ENCODE measurements around the gene GBGT1. TPM values are rescaled to one million over a fixed set of nuclear protein-coding genes. Genes with fewer than 3 reads are reported as not detected.

GBGT1 gene
- total RNA-seq, 4 donors from 2014 or later, result 11.3 to 18.0 (median 15.6) TPM

- Histone ChIP-seq H3K4me3 (no peak overlapping the region), H3K27ac (no peak overlapping the region), H3K36me3 (no peaks in the 10 kb centered on the region), H3K27me3 (peaks cover 71% of the 10 kb centered on the region), H3K4me1 (no peaks in the 10 kb centered on the region), H3K9me3 (peaks cover 0 to 6% (median 0%) of the 10 kb centered on the region in 3 donors)
- no peak for TF ChIP-seq CTCF (IDR thresholded peaks at IDR 0.05)
- no peak for TF ChIP-seq POLR2A (IDR thresholded peaks at IDR 0.05)
- no peak for TF ChIP-seq EP300 (IDR thresholded peaks at IDR 0.05)
- TF ChIP-seq POLR2AphosphoS5 (IDR thresholded peaks at IDR 0.05), result no peak
- no peak for ATAC-seq
- WGBS, 2 donors (ENCODE audit: low coverage in 1 of 2), result no CpG with 5 or more reads among the region's 7 CpGs
Observed at GRCh38 chr9:133191989-133192388, 28.3 kb upstream of the GBGT1 start.

DNA sequence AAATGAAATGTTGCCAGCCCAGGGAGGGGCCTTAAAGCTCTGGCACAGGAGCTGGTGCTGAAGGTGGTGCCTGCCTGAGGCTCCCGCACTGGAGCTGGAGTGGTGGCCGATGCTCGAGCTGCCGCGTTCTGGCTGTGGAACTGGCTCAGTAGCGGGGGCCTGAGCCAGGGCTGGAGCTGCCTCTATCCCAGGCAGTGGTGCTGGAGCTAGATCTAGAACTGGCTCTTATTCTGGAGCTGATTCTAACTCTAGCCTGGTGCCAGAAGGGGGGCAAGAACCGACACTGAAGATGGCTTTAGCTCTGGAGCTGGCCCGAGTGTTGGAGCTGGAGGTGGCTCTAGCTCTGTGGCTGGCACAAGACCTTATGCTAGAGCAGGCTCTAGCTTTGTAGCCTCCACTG lies 26.1 kb upstream of the GBGT1 start:
- H3K36me3 ChIP-seq, result no peaks in the 10 kb centered on the region
- H3K4me1 ChIP-seq, result peaks cover 0 to 3% (median 0%) of the 10 kb centered on the region in 3 donors
- 73% methylated on average over 6 of the region's 8 CpGs; no CpG with 5 or more reads in 1 of the 2 donors for WGBS, 2 donors (ENCODE audit: low coverage in 1 of 2)
- H3K9me3 ChIP-seq, result peaks cover 0 to under 1% (median 0%) of the 10 kb centered on the region in 3 donors
- H3K4me3 ChIP-seq, result no peak overlapping the region
- H3K27me3 ChIP-seq, result peaks cover 67% of the 10 kb centered on the region
- no peak for ATAC-seq
- TF ChIP-seq CTCF (IDR thresholded peaks at IDR 0.05) (no peak), POLR2A (IDR thresholded peaks at IDR 0.05) (no peak), POLR2AphosphoS5 (IDR thresholded peaks at IDR 0.05) (no peak), EP300 (IDR thresholded peaks at IDR 0.05) (no peak)
- no peak overlapping the region for H3K27ac ChIP-seq

- Histone ChIP-seq H3K4me3 (no peak overlapping the region), H3K27me3 (peaks cover 67% of the 10 kb centered on the region), H3K4me1 (peaks cover 0 to 5% (median 0%) of the 10 kb centered on the region in 3 donors), H3K36me3 (no peaks in the 10 kb centered on the region), H3K27ac (no peak overlapping the region), H3K9me3 (no peaks in the 10 kb centered on the region)
- TF ChIP-seq POLR2AphosphoS5 (IDR thresholded peaks at IDR 0.05) (no peak), EP300 (IDR thresholded peaks at IDR 0.05) (no peak), POLR2A (IDR thresholded peaks at IDR 0.05) (no peak), CTCF (IDR thresholded peaks at IDR 0.05) (no peak)
- no peak for ATAC-seq
- WGBS, 2 donors (ENCODE audit: low coverage in 1 of 2), result 100% methylated on average over 2 of the region's 7 CpGs; no CpG with 5 or more reads in 1 of the 2 donors
Observed at GRCh38 chr9:133188843-133189180, 25.1 kb upstream of the GBGT1 start.

- TF ChIP-seq EP300 (IDR thresholded peaks at IDR 0.05), result no peak
- no peak for TF ChIP-seq POLR2AphosphoS5 (IDR thresholded peaks at IDR 0.05)
- no peak for TF ChIP-seq CTCF (IDR thresholded peaks at IDR 0.05)
- TF ChIP-seq POLR2A (IDR thresholded peaks at IDR 0.05), result no peak
- H3K27me3 ChIP-seq, result peaks cover 67% of the 10 kb centered on the region
Observed at GRCh38 chr9:133188006-133188842, 24.5 kb upstream of the GBGT1 start.

GRCh38 chr9:133187561-133188005 lies 23.9 kb upstream of the GBGT1 start:
- no peaks in the 10 kb centered on the region for H3K9me3 ChIP-seq
- TF ChIP-seq POLR2A (IDR thresholded peaks at IDR 0.05), result no peak
- TF ChIP-seq EP300 (IDR thresholded peaks at IDR 0.05), result no peak
- TF ChIP-seq CTCF (IDR thresholded peaks at IDR 0.05), result no peak
- TF ChIP-seq POLR2AphosphoS5 (IDR thresholded peaks at IDR 0.05), result no peak
- ATAC-seq, result no peak
- no peak overlapping the region for H3K27ac ChIP-seq
- 70% methylated on average over 2 of the region's 10 CpGs; no CpG with 5 or more reads in 1 of the 2 donors for WGBS, 2 donors (ENCODE audit: low coverage in 1 of 2)
- H3K27me3 ChIP-seq, result peaks cover 70% of the 10 kb centered on the region
- H3K4me1 ChIP-seq, result peaks cover 0 to 5% (median 0%) of the 10 kb centered on the region in 3 donors
- H3K4me3 ChIP-seq, result no peak overlapping the region
- H3K36me3 ChIP-seq, result no peaks in the 10 kb centered on the region

More at GRCh38 chr9:133188006-133188842, 24.5 kb upstream of the GBGT1 start:
- H3K4me1 ChIP-seq, result peaks cover 0 to 5% (median 0%) of the 10 kb centered on the region in 3 donors
- no peak overlapping the region for H3K4me3 ChIP-seq
- ATAC-seq, result no peak
- H3K9me3 ChIP-seq, result no peaks in the 10 kb centered on the region
- 43 to 53% methylated on average over 5 to 9 of the region's 21 CpGs for WGBS, 2 donors (ENCODE audit: low coverage in 1 of 2)
- no peaks in the 10 kb centered on the region for H3K36me3 ChIP-seq
- no peak overlapping the region for H3K27ac ChIP-seq

Data from gastroesophageal sphincter (tissue), 4 donors.